HG03354 (cell line): ENCODE measurements around the gene GRM1.

Experiments
- ATAC-seq: cut with Tn5 transposase; IDR thresholded peaks from one replicate; pipeline ENCODE4 v1.9.1; 2021; ENCODE audit warnings: mild to moderate bottlenecking; ENCODE audit not compliant: unreplicated experiment, poor library complexity, severe bottlenecking

GRM1 gene

DNA sequence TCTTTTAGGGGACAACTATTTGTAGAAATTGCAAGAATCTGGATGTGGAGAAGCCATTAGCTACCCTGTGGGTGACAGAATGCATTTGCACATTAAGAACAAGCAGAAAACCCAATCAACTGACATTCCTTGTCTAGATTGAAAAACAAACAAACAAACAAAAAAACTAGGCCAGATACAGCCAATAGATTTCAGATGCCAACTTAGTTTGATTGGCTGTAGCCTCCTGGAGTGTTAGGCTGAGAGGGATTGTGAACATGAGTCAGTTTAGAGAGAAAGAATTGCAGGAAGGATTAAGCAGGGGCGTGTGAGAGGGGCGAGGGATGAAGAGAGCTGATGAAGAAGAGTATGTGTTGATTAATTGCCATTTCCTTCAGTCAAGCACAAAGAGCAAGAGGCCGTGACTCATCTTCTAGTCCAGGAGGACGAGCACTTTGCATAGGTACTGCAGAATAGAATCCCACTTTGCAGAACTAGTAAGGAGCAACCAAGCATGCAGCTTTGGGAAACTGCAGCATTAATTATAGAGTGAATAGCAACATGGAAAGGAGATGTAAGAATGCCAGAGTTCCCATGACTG lies 326.7 kb downstream of the GRM1 start:
- ATAC-seq = no peak

DNA sequence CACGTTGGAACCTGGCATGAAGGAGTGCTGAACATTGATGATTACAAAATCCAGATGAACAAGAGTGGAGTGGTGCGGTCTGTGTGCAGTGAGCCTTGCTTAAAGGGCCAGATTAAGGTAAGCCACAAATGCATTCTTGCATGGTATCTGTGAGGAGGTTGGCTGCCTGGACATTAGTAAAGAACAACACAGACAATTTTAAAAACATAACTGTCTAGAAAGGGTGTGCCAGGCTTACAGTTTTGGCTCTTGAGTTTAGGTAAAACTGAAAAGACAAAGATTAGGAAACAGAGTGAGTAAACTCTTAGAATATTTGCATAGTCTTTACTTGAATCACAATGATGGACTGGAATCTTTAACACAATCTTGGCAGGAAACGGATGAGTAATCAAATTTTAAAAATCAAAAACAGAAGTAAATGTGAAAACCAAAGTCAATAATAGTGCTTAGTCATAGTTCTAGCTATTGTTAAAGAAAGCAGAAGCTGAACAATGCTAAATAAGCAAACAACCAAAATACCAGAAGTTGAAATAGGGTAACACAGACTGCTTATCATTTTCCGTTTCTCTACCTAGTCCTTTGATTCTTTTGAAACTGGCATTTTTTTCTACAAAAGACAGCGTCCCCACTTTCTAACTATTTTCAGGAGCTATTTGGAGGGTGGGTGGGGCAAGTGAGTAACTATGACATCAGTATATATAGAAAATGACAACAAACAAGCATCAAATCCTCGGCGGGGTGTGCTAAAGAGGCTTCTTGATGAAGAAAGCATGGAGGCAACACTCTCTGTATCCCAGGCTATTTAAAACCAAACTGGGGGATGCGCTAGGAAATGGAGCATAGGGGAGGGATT lies 328.9 kb downstream of the GRM1 start:
- ATAC-seq = peak; percentile 58

DNA sequence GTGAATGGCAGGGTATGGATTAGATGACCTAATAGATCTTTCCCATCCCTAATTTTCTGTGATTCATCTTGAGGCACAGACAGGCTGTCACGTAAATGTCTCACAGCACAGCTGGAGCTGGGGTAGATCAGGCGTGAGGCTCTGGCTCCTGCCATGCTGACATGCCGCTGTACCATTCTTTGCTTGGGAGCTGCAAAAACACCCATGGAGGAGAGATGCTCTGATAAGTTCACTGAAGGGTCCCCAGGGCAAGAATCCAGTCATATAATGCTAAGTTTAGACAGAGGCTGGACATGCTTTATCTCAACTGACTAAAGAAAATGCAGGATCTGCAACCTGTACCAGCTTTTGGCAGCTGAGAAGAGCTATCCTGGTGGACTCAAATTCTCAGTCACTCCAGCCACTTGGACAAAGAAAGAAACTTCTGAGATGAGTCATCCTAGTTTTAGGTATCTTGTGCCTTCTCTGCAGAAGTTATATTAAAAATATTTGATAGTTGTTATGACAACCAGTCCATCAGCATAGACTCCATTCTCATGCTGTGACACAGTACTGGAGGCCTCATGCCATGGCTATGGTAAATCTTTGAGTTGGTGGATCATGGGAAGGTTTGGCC lies 329.7 kb downstream of the GRM1 start:
- no peak for ATAC-seq

DNA sequence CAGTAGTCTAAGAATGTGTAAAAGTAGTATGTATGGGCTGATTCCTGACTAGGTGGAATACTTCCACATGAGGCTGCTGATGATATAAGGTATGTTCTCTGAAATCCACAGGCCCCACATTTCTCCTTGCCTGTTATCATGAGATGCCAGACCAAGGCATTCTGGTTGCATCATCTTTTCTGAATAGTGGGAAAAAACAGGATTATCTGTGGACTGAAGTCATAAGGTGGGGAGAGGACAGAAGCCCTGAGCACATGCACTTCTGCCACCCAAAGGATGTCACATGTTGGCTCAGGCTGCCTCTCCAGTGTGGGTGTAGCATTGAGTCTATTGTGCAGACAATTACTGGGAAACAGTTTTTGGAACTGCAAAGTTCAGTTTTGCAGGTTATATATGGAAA lies 330.3 kb downstream of the GRM1 start:
- ATAC-seq = no peak

DNA sequence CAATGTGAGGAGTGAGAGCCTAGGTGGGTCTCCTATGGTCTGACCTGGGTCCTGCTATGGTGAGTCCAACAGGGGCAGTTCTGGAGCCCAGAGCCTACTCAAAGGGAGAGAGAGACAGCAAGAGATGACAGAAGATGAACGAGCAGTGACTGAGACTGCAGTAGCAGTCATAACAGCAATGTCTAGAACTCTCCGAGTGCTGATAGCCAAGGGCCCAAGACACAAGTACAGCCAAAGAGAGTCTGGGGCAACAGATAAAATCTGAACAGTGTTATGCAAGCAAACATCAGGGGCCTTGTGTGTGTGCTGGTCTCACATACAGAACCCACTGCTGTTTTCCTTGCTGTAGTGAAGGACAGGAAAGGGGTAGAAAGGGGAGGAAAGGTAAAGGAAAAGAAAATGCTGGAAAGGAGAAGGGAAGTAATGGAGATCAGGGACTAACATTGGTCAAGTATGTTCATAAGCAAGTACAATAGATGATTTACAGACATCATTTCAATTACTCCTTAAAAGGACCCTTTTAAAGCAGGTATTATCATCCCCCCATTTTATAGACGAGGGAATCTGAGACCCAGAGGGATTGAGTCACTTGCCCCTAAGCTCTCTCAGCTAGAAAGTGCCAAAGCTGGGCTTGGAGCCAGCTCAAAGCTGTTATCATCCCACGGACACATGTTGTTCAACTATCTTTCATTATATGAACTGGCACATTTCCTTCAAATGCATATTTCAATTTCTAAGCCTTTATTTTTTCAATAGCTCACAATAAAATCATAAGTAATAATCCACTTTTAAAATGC lies 332.5 kb downstream of the GRM1 start:
- ATAC-seq = no peak

DNA sequence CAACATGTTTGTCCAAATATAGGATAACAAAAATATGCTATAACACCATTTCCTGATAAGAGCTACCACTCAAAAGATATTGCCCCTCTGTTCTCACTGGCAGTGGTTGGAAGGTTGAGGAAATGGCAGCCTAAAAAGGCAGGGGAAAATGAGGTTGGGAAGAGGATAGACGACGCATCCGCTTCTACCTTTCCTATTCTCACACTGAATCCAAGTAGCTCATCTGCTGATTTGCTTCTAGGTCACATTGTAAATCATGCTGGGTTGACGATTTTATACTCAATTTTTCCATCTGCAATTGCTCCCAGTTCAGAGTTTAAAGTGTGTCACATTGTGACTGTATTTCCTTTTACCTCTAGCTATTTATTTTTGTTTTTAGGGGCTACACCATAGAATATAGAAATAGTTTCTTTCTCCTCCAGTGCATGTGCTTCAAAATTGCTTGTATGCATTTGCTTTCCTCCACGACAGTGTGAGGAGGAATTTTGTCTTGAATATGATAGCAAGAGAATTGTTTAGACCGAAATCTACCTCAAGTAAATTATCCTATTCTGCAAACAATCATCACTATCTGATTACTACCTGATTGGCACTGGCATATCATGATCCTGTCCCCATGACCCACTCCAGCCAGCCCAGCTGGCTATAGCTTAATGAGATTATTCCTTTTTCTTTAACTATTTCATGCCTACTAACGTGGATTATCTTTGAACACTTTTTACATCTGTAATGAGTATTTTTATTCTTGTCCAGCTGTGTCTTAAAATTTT lies 335.2 kb downstream of the GRM1 start:
- no peak for ATAC-seq

DNA sequence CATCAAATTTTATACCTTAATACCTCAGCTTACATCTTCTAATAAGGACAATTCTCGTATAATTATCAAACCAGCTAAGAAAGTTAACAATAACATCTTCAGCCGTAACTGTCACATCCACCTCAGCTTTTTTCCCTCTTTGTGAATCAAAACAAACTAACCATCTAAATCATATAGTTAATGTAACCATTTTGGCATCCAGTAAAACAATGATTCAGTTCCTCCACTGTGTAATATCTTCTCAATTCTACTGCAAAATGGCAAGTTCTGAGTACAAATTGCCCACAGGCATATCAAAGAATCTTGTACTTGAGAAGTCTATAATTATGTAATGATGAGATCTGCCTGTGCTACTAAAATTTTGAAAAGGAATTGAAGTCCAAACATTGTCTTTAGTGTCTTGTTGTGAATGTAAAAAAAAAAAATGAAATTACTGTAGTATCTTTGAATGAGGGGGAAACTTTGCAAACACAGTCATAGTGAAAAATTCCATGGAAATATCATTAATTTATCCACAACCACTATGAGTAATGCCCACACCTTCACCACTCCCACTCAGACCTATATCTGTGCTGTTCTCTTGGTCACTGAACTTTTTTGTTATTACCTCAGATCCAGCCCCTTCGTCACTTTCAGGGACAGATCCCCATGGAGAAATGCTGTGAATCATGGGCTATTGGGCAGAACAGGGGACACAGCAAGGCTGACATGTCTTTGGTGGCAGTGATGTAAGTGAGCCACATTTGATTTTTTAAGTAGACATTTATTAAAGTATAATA lies 336.1 kb downstream of the GRM1 start:
- ATAC-seq = no peak

DNA sequence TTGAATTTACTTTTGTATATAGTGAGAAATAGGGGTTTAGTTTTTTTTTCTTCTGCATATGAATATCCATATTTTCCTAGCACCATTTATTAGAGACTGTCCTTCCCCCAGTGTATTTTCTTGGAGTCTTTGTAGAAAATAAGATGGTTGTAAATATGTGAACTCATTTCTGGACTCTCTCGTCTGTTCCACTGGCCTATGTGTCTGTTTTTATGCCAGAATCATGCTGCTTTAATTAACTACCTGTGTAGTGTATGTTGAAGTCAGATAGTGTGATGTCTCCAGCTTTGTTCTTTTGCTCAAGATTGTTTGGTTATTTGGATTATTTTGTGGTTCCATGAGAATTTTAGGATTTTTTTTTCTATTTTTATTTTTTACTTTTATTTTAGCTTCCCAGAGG lies 338.2 kb downstream of the GRM1 start:
- no peak for ATAC-seq

DNA sequence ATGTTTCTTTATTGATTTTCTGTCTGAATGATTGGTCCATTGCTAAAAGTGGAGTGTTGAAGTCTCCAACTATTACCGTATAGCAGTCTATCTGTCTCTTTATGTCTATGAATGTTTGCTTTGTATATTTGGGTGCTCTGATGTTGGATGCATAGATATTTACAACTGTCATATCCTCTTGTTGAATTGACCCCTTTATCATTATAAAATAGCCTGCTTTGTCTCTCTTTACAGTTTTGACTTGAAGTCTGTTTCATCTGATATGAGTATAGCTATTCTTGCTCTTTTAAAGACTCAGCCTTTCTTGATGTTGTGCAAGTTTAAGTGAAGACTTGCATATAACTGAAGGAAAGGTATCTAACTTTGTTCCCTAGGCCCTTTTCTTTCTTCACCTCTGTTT lies 341.0 kb downstream of the GRM1 start:
- no peak for ATAC-seq

DNA sequence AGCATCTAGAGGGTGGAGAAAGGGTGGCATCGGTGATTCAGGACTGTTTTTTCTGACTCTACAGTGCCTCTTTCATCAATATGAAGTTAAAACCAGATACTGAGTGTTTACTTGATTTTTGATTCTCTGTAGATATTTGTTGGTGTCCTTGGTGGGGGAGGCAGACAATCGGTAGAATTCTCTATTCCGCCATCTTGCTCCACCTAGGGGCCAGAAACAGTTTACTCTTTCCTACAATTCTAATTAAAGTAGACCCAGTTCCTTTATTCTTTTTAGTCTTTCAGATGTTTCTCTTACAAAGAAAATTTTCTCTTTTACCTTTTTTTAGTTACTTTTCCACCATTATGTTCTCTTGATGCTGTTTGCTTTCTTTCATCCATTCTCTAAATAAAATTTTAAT lies 352.6 kb downstream of the GRM1 start:
- no peak for ATAC-seq

DNA sequence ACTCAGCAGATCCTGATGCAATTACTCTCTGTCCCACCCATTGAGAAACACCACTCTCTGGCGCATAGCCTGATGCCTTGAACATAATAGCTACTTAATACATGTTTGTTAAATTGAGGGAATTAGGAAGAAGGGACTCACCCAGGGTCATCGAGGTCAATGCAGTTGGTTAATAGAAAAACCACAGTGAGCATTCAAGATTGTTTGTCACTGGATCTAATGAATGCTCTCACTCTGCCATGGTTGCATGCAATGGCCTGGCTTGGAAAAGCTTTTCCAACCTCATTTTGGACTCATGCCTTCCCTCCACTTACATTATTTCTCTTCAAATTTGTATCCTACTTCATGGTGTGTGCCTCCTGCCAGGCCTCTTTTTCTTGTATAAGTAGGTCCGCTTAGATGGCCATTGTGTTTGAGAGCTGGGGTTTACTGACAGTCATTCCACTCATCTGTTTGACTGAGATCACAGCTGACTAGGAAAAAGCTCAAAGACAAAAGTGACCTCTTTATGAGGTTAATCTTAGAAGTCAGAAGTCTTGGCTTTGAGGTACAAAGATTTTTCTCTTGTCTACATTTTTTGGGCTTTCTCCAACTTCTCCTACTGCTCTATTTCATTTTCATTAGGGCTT lies 360.0 kb downstream of the GRM1 start:
- no peak for ATAC-seq

DNA sequence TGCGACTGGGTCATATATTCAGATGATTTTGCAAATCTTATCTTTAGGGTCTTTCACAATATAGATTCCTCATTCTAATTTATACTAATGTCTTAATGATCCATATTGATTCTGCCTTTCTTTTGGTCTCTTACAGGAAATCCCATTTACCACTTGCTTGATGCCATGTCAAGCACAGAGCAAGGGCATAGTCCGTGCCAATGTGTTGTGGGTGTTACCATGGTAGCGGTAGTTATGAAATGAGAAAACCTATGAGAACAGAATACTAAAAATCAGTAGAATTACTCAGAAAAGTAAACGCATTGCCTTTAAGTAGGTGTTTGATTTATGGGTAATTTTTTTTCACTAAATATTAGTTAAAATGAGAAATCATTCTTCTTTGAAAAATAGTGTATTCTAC lies 360.9 kb downstream of the GRM1 start:
- ATAC-seq = no peak

DNA sequence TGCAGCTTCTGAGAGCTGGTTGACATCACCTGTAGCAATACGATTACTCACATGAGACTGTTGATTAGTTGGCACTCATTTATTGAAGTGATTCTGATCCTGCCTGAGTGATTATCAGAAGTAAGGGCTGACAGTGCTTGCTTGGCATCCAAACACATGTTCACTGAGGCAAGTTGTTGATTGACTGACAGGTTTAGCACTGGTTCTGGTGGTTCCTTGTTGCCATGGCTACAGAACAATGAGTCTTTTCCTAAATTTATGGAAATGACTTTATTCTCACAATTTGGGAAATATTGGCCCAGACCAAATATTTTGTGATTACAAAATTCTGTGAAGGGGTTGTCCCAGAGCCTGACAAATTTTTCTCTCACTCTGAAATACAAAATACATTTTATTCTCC lies 368.8 kb downstream of the GRM1 start:
- ATAC-seq = no peak

DNA sequence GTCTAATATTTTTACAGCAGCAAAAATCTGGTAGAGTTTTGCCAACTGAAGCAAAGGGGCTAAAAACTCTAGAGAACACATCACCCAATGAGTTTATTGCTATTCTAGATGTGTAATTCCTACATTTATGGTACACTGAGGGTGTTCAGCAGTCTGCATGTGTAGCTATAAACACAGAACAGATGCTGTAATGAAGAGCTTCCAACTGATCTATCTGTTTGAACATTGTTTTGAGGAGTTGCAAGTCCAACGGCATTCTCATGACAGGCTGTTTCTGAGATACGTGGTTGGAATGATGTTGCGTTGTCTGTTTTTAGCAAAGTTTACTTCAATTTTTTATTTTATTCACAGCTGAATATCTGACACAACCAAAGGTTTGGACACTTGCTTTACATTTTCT lies 373.6 kb downstream of the GRM1 start:
- ATAC-seq = no peak

DNA sequence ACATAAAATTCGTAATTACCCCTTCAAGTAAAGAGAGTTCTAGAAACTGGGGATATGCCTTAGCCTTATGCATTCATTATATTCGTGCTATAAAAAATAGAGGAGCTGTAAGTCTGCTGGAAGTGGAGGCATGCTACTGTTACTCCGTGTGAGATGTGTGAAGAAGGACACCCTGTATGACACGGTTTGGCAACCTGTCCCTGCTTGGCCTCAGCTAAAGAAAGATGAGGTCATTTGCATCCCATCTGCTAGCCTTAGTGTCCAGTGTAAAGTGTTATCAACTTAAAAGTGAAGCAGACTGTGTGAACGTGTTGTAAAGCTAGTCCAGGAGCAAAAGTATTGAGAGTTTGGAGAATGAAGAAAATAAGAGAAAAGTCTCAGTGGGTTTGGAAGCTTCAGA lies 379.7 kb downstream of the GRM1 start:
- no peak for ATAC-seq

DNA sequence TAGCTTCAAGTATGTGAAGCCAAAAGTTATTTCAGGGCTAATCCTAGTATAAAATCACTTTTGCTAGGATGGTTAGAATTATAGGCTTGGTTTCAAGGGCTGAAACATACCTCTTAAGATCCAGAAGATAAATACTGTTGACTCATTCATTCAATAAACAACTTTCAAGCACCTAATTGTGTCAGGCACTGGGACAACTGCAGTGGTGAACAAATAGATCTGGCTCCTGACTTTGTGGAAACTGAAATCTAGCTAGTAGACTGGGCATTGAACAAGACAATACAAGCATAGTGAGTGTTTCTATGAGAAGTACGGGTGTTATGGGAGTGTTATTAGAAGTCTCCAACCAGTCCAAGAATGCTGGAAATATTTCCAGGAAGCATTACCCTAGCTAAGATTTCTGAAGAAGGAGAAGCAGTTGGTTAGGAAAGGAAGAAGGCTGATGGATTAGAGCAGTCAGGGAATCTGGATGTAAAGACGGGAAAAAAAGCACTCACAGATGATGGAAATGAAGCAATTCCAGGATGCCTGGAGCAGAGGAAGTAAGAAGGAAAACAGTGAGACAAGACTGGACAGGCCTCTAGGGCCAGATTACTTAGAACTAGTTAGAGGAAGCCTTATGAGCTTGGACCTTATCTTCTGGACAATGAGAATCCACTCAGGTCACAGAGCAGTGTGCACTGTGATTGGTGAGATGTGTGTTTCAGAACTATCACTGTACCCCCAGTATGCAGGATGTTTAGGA lies 382.2 kb downstream of the GRM1 start:
- no peak for ATAC-seq

DNA sequence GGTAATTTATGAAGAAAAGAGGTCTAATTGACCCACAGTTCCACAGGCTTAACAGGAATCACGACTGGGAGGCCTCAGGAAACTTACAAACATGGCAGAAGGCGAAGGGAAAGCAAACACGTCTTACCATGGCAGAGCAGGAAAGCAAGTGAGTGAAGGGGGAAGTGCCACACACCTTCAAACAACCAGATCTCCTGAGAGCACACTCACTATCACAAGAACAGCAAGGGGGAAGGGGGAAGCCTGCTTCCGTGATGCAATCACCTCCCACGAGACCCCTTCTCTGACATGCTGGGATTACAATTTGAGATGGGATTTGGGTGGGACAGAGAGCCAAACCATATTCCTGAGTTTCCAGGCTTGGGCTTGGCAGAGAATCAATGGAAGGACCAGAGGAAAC lies 390.7 kb downstream of the GRM1 start:
- no peak for ATAC-seq

DNA sequence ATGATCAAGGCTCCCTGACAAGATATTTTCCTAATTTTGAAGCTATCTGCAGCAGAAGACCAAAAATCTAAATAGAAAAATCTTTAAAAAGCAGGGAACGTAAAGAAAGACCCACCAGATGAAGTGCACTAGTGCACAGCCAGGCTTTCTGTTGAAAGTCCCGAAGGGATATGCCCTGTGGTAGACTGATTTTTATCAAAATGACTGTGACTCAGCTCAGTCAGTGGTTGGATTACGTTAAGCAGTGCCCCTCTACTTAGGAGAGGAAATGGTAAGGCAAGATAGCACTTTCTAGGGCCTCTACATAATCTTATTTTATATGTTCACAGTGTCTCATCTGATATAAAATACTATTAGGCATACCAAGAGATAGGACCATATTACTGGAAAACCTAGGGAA lies 391.4 kb downstream of the GRM1 start:
- ATAC-seq = no peak
